ENCODE data around the gene PNKD.

PNKD gene

GRCh38 chr2:218262631-218263586, 7.4 kb upstream of the PNKD start:
- Histone ChIP-seq H3K36me3 (ENCODE audit: control insufficient read depth in 2 of 2, insufficient read depth in 2 of 2, low read length in 2 of 2) (peaks cover 28 to 32% of the 10 kb centered on the region in 2 donors), H3K9me3 (ENCODE audit: control insufficient read depth in 2 of 2, low read length in 2 of 2) (no peaks in the 10 kb centered on the region), H3K27ac (ENCODE audit: low read depth in 2 of 2, low read length in 2 of 2) (peak overlapping the region; percentile 90 to 93), H3K4me3 (ENCODE audit: low read length in 2 of 2) (no peak overlapping the region), H3K27me3 (ENCODE audit: control insufficient read depth in 2 of 2, insufficient read depth in 2 of 2, low read length in 2 of 2) (no peaks in the 10 kb centered on the region), H3K4me1 (ENCODE audit: control insufficient read depth in 2 of 2, insufficient read depth in 2 of 2, low read length in 2 of 2) (peaks cover 56 to 60% of the 10 kb centered on the region in 2 donors), H3K9ac (ENCODE audit: low read depth in 1 of 2, low read length in 2 of 2) (peak overlapping the region; percentile 47 to 50)

- H3K9me3 ChIP-seq (ENCODE audit: control insufficient read depth in 2 of 2, low read length in 2 of 2), result no peaks in the 10 kb centered on the region
- H3K4me1 ChIP-seq (ENCODE audit: control insufficient read depth in 2 of 2, insufficient read depth in 2 of 2, low read length in 2 of 2), result peaks cover 52 to 55% of the 10 kb centered on the region in 2 donors
- peak overlapping the region; percentile 50 to 56 for H3K9ac ChIP-seq (ENCODE audit: low read depth in 1 of 2, low read length in 2 of 2)
- peak overlapping the region; percentile 41 to 48 for H3K4me3 ChIP-seq (ENCODE audit: low read length in 2 of 2)
- no peaks in the 10 kb centered on the region for H3K27me3 ChIP-seq (ENCODE audit: control insufficient read depth in 2 of 2, insufficient read depth in 2 of 2, low read length in 2 of 2)
- H3K36me3 ChIP-seq (ENCODE audit: control insufficient read depth in 2 of 2, insufficient read depth in 2 of 2, low read length in 2 of 2), result peaks cover 28 to 32% of the 10 kb centered on the region in 2 donors
- peak overlapping the region; percentile 90 to 93 for H3K27ac ChIP-seq (ENCODE audit: low read depth in 2 of 2, low read length in 2 of 2)
Observed at GRCh38 chr2:218263817-218264641, 6.3 kb upstream of the PNKD start.

- H3K4me1 ChIP-seq (ENCODE audit: control insufficient read depth in 2 of 2, insufficient read depth in 2 of 2, low read length in 2 of 2), result peaks cover 55 to 56% of the 10 kb centered on the region in 2 donors
Observed at GRCh38 chr2:218264773-218265561, 5.4 kb upstream of the PNKD start.

GRCh38 chr2:218265626-218266025, 4.7 kb upstream of the PNKD start:
- H3K9ac ChIP-seq (ENCODE audit: low read depth in 1 of 2, low read length in 2 of 2), result peak overlapping the region in 1 of 2 donors; percentile 30
- H3K4me1 ChIP-seq (ENCODE audit: control insufficient read depth in 2 of 2, insufficient read depth in 2 of 2, low read length in 2 of 2), result peaks cover 54 to 57% of the 10 kb centered on the region in 2 donors
- H3K27ac ChIP-seq (ENCODE audit: low read depth in 2 of 2, low read length in 2 of 2), result peak overlapping the region; percentile 90 to 93
- H3K36me3 ChIP-seq (ENCODE audit: control insufficient read depth in 2 of 2, insufficient read depth in 2 of 2, low read length in 2 of 2), result peaks cover 28 to 32% of the 10 kb centered on the region in 2 donors
- peak overlapping the region in 1 of 2 donors; percentile 4 for H3K4me3 ChIP-seq (ENCODE audit: low read length in 2 of 2)
- H3K9me3 ChIP-seq (ENCODE audit: control insufficient read depth in 2 of 2, low read length in 2 of 2), result no peaks in the 10 kb centered on the region
- H3K27me3 ChIP-seq (ENCODE audit: control insufficient read depth in 2 of 2, insufficient read depth in 2 of 2, low read length in 2 of 2), result no peaks in the 10 kb centered on the region

More at GRCh38 chr2:218264773-218265561, 5.4 kb upstream of the PNKD start:
- H3K9me3 ChIP-seq (ENCODE audit: control insufficient read depth in 2 of 2, low read length in 2 of 2), result no peaks in the 10 kb centered on the region
- H3K4me3 ChIP-seq (ENCODE audit: low read length in 2 of 2), result peak overlapping the region; percentile 4 to 41
- peak overlapping the region; percentile 90 to 93 for H3K27ac ChIP-seq (ENCODE audit: low read depth in 2 of 2, low read length in 2 of 2)
- peak overlapping the region in 1 of 2 donors; percentile 50 for H3K9ac ChIP-seq (ENCODE audit: low read depth in 1 of 2, low read length in 2 of 2)
- no peaks in the 10 kb centered on the region for H3K27me3 ChIP-seq (ENCODE audit: control insufficient read depth in 2 of 2, insufficient read depth in 2 of 2, low read length in 2 of 2)
- peaks cover 28 to 32% of the 10 kb centered on the region in 2 donors for H3K36me3 ChIP-seq (ENCODE audit: control insufficient read depth in 2 of 2, insufficient read depth in 2 of 2, low read length in 2 of 2)

GRCh38 chr2:218266316-218266979, 3.9 kb upstream of the PNKD start:
- H3K27me3 ChIP-seq (ENCODE audit: control insufficient read depth in 2 of 2, insufficient read depth in 2 of 2, low read length in 2 of 2), result no peaks in the 10 kb centered on the region
- H3K9ac ChIP-seq (ENCODE audit: low read depth in 1 of 2, low read length in 2 of 2), result no peak overlapping the region
- H3K9me3 ChIP-seq (ENCODE audit: control insufficient read depth in 2 of 2, low read length in 2 of 2), result no peaks in the 10 kb centered on the region
- H3K4me1 ChIP-seq (ENCODE audit: control insufficient read depth in 2 of 2, insufficient read depth in 2 of 2, low read length in 2 of 2), result peaks cover 58% of the 10 kb centered on the region in 2 donors
- H3K4me3 ChIP-seq (ENCODE audit: low read length in 2 of 2), result no peak overlapping the region
- H3K27ac ChIP-seq (ENCODE audit: low read depth in 2 of 2, low read length in 2 of 2), result no peak overlapping the region
- H3K36me3 ChIP-seq (ENCODE audit: control insufficient read depth in 2 of 2, insufficient read depth in 2 of 2, low read length in 2 of 2), result peaks cover 28 to 32% of the 10 kb centered on the region in 2 donors

GRCh38 chr2:218267259-218267658, 3.1 kb upstream of the PNKD start:
- H3K27ac ChIP-seq (ENCODE audit: low read depth in 2 of 2, low read length in 2 of 2), result no peak overlapping the region
- no peak overlapping the region for H3K9ac ChIP-seq (ENCODE audit: low read depth in 1 of 2, low read length in 2 of 2)
- H3K4me3 ChIP-seq (ENCODE audit: low read length in 2 of 2), result no peak overlapping the region
- H3K36me3 ChIP-seq (ENCODE audit: control insufficient read depth in 2 of 2, insufficient read depth in 2 of 2, low read length in 2 of 2), result peaks cover 28 to 32% of the 10 kb centered on the region in 2 donors
- no peaks in the 10 kb centered on the region for H3K27me3 ChIP-seq (ENCODE audit: control insufficient read depth in 2 of 2, insufficient read depth in 2 of 2, low read length in 2 of 2)
- H3K9me3 ChIP-seq (ENCODE audit: control insufficient read depth in 2 of 2, low read length in 2 of 2), result no peaks in the 10 kb centered on the region
- H3K4me1 ChIP-seq (ENCODE audit: control insufficient read depth in 2 of 2, insufficient read depth in 2 of 2, low read length in 2 of 2), result peaks cover 58 to 59% of the 10 kb centered on the region in 2 donors

- H3K27me3 ChIP-seq (ENCODE audit: control insufficient read depth in 2 of 2, insufficient read depth in 2 of 2, low read length in 2 of 2), result no peaks in the 10 kb centered on the region
- peak overlapping the region; percentile 73 to 96 for H3K4me3 ChIP-seq (ENCODE audit: low read length in 2 of 2)
- peak overlapping the region; percentile 89 to 92 for H3K27ac ChIP-seq (ENCODE audit: low read depth in 2 of 2, low read length in 2 of 2)
- peaks cover 51 to 56% of the 10 kb centered on the region in 2 donors for H3K4me1 ChIP-seq (ENCODE audit: control insufficient read depth in 2 of 2, insufficient read depth in 2 of 2, low read length in 2 of 2)
- H3K9me3 ChIP-seq (ENCODE audit: control insufficient read depth in 2 of 2, low read length in 2 of 2), result no peaks in the 10 kb centered on the region
- peak overlapping the region; percentile 78 to 91 for H3K9ac ChIP-seq (ENCODE audit: low read depth in 1 of 2, low read length in 2 of 2)
- H3K36me3 ChIP-seq (ENCODE audit: control insufficient read depth in 2 of 2, insufficient read depth in 2 of 2, low read length in 2 of 2), result peaks cover 32 to 39% of the 10 kb centered on the region in 2 donors
Observed at GRCh38 chr2:218270721-218271486, 585 bp downstream of the PNKD start.

- peaks cover 51 to 54% of the 10 kb centered on the region in 2 donors for H3K4me1 ChIP-seq (ENCODE audit: control insufficient read depth in 2 of 2, insufficient read depth in 2 of 2, low read length in 2 of 2)
- H3K9me3 ChIP-seq (ENCODE audit: control insufficient read depth in 2 of 2, low read length in 2 of 2), result no peaks in the 10 kb centered on the region
- H3K36me3 ChIP-seq (ENCODE audit: control insufficient read depth in 2 of 2, insufficient read depth in 2 of 2, low read length in 2 of 2), result peaks cover 32 to 39% of the 10 kb centered on the region in 2 donors
- no peaks in the 10 kb centered on the region for H3K27me3 ChIP-seq (ENCODE audit: control insufficient read depth in 2 of 2, insufficient read depth in 2 of 2, low read length in 2 of 2)
- peak overlapping the region; percentile 73 to 96 for H3K4me3 ChIP-seq (ENCODE audit: low read length in 2 of 2)
- H3K27ac ChIP-seq (ENCODE audit: low read depth in 2 of 2, low read length in 2 of 2), result peak overlapping the region; percentile 89 to 92
- peak overlapping the region; percentile 78 to 91 for H3K9ac ChIP-seq (ENCODE audit: low read depth in 1 of 2, low read length in 2 of 2)
Observed at GRCh38 chr2:218271487-218271797, 1.1 kb downstream of the PNKD start.

All from mucosa of rectum (tissue), 2 donors.